ENCODE data around the gene CRISP3.

DNA sequence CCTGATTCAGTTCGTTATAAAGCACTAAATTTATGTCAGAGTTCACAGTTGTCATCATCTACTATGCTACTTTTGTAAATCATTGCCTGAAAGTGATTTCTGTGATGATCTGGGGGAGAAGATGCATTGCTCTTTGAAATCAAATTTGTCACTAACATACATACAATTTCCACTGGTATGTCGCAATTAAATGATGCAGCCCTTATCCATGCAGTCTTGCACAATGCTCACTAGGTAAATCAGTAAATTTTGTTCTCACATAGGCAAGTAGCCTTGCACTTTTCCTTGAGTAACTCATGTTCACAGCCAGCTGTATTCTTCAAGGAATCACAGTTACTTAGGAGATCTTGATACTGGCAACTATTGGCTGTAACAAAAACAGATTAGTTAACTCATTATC lies 51.7 kb downstream of the CRISP3 start:
- no peak for TF ChIP-seq POLR2A (IDR thresholded peaks at IDR 0.05)
- TF ChIP-seq, protein P1, sequence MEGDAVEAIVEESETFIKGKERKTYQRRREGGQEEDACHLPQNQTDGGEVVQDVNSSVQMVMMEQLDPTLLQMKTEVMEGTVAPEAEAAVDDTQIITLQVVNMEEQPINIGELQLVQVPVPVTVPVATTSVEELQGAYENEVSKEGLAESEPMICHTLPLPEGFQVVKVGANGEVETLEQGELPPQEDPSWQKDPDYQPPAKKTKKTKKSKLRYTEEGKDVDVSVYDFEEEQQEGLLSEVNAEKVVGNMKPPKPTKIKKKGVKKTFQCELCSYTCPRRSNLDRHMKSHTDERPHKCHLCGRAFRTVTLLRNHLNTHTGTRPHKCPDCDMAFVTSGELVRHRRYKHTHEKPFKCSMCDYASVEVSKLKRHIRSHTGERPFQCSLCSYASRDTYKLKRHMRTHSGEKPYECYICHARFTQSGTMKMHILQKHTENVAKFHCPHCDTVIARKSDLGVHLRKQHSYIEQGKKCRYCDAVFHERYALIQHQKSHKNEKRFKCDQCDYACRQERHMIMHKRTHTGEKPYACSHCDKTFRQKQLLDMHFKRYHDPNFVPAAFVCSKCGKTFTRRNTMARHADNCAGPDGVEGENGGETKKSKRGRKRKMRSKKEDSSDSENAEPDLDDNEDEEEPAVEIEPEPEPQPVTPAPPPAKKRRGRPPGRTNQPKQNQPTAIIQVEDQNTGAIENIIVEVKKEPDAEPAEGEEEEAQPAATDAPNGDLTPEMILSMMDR (IDR thresholded peaks at IDR 0.05): no peak

Measured in stomach (tissue), 4 donors.